Fibroblast of lung (primary cell): Measurements from ENCODE around the gene UNC5A. TPM values are rescaled to one million over a fixed set of nuclear protein-coding genes. Genes with fewer than 3 reads are reported as not detected.

Source experiments
- DNase-seq, 2 donors: peaks; one replicate each; pipeline versions ENCODE4 v3.0.0 to v3.0.0-alpha.2; 2010; ENCODE audit warnings: low read depth in 2 of 2
- H2AFZ ChIP-seq: 2 replicates; pipeline ENCODE4 v1.5.1; 2012; ENCODE audit warnings: low read length, control low read depth, inconsistent platforms
- H3K27ac ChIP-seq: 2 replicates; pipeline ENCODE4 v1.5.1; 2011; ENCODE audit warnings: low read length, control low read depth; ENCODE audit not compliant: insufficient read depth
- H3K27me3 ChIP-seq: 2 replicates; pipeline ENCODE4 v1.5.1; 2011; ENCODE audit warnings: mild to moderate bottlenecking, low read length; ENCODE audit not compliant: control insufficient read depth, insufficient read depth
- H3K36me3 ChIP-seq: 2 replicates; pipeline ENCODE4 v1.5.1; 2011; ENCODE audit warnings: low read length; ENCODE audit not compliant: control insufficient read depth, insufficient read depth
- H3K4me1 ChIP-seq: 2 replicates; pipeline ENCODE4 v1.5.1; 2011; ENCODE audit warnings: low read length; ENCODE audit not compliant: control insufficient read depth, insufficient read depth; ENCODE audit errors: extremely low read depth
- H3K4me2 ChIP-seq: 2 replicates; pipeline ENCODE4 v1.5.1; 2011; ENCODE audit warnings: low read length, control low read depth; ENCODE audit not compliant: insufficient read depth; ENCODE audit errors: extremely low read depth
- H3K4me3 ChIP-seq, 4 experiments: fragments of 200-600 bp in 1 of 4; sonication (generic) in 1 of 4; replicated peaks in 1 of 4; 2 replicates each; pipeline ENCODE4 v1.5.1; 2011 to 2016; ENCODE audit warnings: low read length in 4 of 4, low read depth in 3 of 4, mild to moderate bottlenecking in 3 of 4, control low read depth in 2 of 4, inconsistent platforms in 1 of 4, mixed read lengths in 1 of 4; ENCODE audit not compliant: insufficient read depth in 1 of 4; ENCODE audit errors: control extremely low read depth in 1 of 4
- H3K79me2 ChIP-seq: 2 replicates; pipeline ENCODE4 v1.5.1; 2012; ENCODE audit warnings: mild to moderate bottlenecking, low read length, inconsistent platforms; ENCODE audit not compliant: control insufficient read depth, insufficient read depth
- H3K9ac ChIP-seq: 2 replicates; pipeline ENCODE4 v1.5.1; 2011; ENCODE audit warnings: mild to moderate bottlenecking, low read length, control low read depth; ENCODE audit not compliant: insufficient read depth
- H3K9me3 ChIP-seq: 2 replicates; pipeline ENCODE4 v1.5.1; 2012; ENCODE audit warnings: low read depth, low read length; ENCODE audit not compliant: control insufficient read depth, insufficient read depth
- H4K20me1 ChIP-seq: 2 replicates; pipeline ENCODE4 v1.5.1; 2011; ENCODE audit warnings: low read length; ENCODE audit not compliant: control insufficient read depth, insufficient read depth; ENCODE audit errors: extremely low read depth
- CTCF ChIP-seq, 2 donors: IDR thresholded peaks in 1 of 2; conservative IDR thresholded peaks in 1 of 2; 1 replicate in 1 of 2; 2 replicates in 1 of 2; pipeline ENCODE4 v1.5.1; 2011 to 2012; ENCODE audit warnings: low read length in 2 of 2, control low read depth in 1 of 2, inconsistent platforms in 1 of 2, low read depth in 1 of 2, mild to moderate bottlenecking in 1 of 2
- EZH2 ChIP-seq: IDR thresholded peaks from 2 replicates; pipeline ENCODE4 v1.5.1; 2012; ENCODE audit warnings: low read length, control low read depth, mild to moderate bottlenecking; ENCODE audit errors: missing control alignments
- polyA plus RNA-seq, 2 donors: library from polyadenylated mRNA; depleted of rRNA in 1 of 2; stranded (reverse) in 1 of 2; unstranded in 1 of 2; fragments of >200 nt; gene quantifications; 2 replicates each; pipeline ENCODE4 v1.2.1, GENCODE V29; 2011 to 2012; ENCODE audit warnings: missing spikeins in 1 of 2
- total RNA-seq: library from RNA; depleted of rRNA; stranded (reverse); fragments of >200 nt; gene quantifications from 2 replicates; pipeline ENCODE4 v1.2.1, GENCODE V29; 2014

The UNC5A gene
- total and polyA plus RNA-seq, 2 donors (not counting 1 experiment from before 2014, with no cell fraction given) = not detected

GRCh38 chr5:176875783-176876505 lies 65.6 kb downstream of the UNC5A start:
- Histone ChIP-seq H4K20me1 (no peaks in the 10 kb centered on the region), H3K79me2 (no peaks in the 10 kb centered on the region), H3K4me2 (no peak overlapping the region), H3K9me3 (no peaks in the 10 kb centered on the region), H3K4me1 (no peaks in the 10 kb centered on the region), H3K27ac (no peak overlapping the region), H3K9ac (no peak overlapping the region), H3K27me3 (peaks cover 35% of the 10 kb centered on the region), H3K36me3 (no peaks in the 10 kb centered on the region), H3K4me3 (no peak overlapping the region), H2AFZ (no peak overlapping the region)
- no peak for TF ChIP-seq EZH2
- TF ChIP-seq CTCF (conservative IDR thresholded peaks at IDR 0.05 in 1 of 2, IDR thresholded peaks at IDR 0.05 in 1 of 2; ENCODE audit: low read depth in 1 of 2, low read length in 2 of 2) = no peak
- no peak for DNase-seq

GRCh38 chr5:176876506-176877431 lies 66.4 kb downstream of the UNC5A start:
- H3K9ac ChIP-seq = no peak overlapping the region
- DNase-seq = no peak
- no peaks in the 10 kb centered on the region for H3K4me1 ChIP-seq
- no peaks in the 10 kb centered on the region for H4K20me1 ChIP-seq
- no peaks in the 10 kb centered on the region for H3K36me3 ChIP-seq
- H3K4me3 ChIP-seq = no peak overlapping the region
- no peaks in the 10 kb centered on the region for H3K9me3 ChIP-seq
- H3K79me2 ChIP-seq = no peaks in the 10 kb centered on the region
- no peak overlapping the region for H3K27ac ChIP-seq
- H2AFZ ChIP-seq = no peak overlapping the region
- no peak for TF ChIP-seq EZH2
- no peak for TF ChIP-seq CTCF (conservative IDR thresholded peaks at IDR 0.05 in 1 of 2, IDR thresholded peaks at IDR 0.05 in 1 of 2; ENCODE audit: low read depth in 1 of 2, low read length in 2 of 2)
- H3K27me3 ChIP-seq = peaks cover 35% of the 10 kb centered on the region
- no peak overlapping the region for H3K4me2 ChIP-seq

DNA sequence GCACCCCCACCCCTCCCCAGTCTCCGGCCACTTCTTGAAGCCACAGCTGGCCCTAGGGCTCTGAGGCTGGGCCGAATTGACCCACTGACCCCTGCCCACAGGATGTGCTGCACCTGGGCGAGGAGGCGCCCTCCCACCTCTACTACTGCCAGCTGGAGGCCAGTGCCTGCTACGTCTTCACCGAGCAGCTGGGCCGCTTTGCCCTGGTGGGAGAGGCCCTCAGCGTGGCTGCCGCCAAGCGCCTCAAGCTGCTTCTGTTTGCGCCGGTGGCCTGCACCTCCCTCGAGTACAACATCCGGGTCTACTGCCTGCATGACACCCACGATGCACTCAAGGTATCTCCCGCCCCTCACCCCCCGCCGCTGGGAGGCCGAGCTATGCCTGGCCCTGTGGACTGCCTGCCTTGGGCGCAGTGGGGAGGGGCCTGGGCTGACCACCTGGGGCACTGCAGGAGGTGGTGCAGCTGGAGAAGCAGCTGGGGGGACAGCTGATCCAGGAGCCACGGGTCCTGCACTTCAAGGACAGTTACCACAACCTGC lies 67.5 kb downstream of the UNC5A start:
- Histone ChIP-seq H3K4me2 (no peak overlapping the region), H3K36me3 (no peaks in the 10 kb centered on the region), H3K27ac (no peak overlapping the region), H3K79me2 (no peaks in the 10 kb centered on the region), H2AFZ (no peak overlapping the region), H4K20me1 (no peaks in the 10 kb centered on the region), H3K4me3 (no peak overlapping the region), H3K27me3 (peaks cover 36% of the 10 kb centered on the region), H3K9me3 (no peaks in the 10 kb centered on the region), H3K9ac (no peak overlapping the region), H3K4me1 (no peaks in the 10 kb centered on the region)
- DNase-seq = no peak
- no peak for TF ChIP-seq EZH2
- no peak for TF ChIP-seq CTCF (conservative IDR thresholded peaks at IDR 0.05 in 1 of 2, IDR thresholded peaks at IDR 0.05 in 1 of 2; ENCODE audit: low read depth in 1 of 2, low read length in 2 of 2)
